GM18526 (cell line): Measurements from ENCODE around the gene MAP4.

Experiments
- POLR2A ChIP-seq: IDR thresholded peaks from 3 replicates; pipeline ENCODE4 v1.6.1; 2011; ENCODE audit not compliant: insufficient read length; ENCODE audit errors: extremely low read depth

Gene MAP4

DNA sequence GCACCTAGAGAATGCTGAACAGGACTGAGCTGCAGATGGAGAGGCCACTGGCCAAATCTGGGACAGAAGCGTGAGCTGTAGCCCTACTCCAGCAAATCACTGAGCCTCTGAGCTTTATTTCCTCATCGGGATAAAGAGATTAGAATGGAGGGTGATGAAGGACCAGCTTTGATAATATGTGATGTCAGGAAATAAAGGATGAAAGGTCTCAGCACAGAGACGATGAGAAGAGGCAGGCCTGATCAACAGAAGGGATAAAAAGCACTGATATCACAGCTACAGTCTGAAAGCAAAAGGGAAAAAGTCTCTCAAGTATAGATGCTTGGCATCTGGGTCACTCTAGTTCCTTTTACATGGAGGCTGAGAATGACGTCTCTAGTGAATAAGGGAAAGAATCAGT is 143.3 kb downstream of the MAP4 start:
- no peak for TF ChIP-seq POLR2A

DNA sequence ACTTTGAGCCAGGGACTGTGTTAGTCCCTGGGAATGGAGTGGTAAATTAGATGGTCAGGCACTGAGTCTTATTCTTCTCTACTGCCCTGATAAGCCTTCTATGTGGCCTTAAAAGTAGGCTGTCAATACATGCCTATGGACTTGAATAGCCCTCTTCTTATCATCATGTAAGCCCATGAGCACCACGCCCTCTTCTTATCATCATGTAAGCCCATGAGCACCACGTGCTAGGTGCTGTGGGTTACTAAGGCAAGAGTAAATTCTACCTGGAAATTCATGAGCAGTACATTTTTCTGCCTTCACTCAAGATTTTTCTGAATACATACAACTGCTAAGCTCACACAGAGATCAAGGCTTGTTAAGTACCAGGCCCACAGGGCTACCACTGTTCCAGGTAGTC is 144.8 kb downstream of the MAP4 start:
- no peak for TF ChIP-seq POLR2A

DNA sequence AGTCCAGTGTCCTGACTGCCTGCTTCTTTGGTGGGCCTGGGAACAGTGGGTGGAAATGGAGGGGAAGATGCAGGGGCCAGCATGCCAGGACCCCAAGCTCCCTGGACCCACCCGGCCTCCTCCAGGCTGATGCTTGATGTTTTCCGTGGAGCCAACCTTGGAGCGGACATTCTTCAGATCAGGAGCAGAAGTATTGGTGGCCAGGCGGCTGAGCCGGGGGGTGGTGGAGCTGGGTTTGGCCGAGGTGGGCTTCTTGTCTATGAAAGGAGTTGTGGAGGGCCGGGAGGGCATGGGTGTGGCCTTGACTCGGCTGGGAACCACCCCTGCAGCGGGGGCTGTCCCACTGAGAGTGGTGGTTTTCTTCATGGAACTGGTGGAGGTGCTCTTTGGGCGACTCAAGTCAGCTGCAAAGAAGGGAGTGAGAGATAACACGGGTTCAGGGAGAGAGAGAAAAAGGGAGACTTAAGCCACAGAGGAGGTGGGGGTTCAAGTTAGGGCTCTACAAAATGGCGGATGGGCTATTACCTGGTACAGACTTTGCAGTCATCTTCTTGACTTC is 145.4 kb downstream of the MAP4 start:
- no peak for TF ChIP-seq POLR2A

DNA sequence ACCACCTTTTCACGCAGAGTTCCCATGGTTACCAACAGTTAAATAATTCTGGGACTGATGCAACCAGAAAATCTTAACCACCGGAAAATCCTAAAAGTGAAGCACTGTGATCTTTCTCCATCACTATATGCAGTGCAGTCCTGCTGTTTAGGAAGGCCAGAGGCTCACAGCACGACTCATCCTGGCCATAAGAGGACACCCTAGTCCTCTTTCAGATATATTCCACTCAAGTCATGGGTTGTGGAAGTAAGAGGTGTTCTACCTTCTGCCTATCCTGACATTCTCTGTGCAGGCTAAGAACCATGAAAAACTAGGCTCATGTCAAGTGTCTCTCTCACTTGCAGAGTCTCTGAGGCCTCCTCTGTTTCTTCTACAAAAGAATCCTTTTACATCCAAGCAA is 146.1 kb downstream of the MAP4 start:
- TF ChIP-seq POLR2A, result no peak

DNA sequence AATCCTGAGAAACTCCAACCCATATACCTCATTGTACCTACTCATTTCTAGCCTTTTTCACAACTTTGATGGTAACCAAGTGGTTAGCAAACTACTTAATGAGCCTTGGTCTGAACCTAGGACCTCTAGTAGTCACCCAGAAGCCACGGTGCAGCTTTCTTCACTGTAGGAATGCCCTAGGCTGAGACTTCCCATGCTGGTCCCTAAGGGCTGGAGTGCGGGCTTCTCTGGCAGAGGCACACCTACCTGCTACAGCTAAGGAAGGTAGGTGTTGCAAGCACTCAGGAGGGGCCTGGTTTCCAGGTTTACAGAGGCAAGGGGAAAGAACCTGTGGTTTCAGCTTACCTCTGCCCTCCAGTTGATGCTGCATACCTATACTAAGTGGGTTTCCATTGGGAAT is 147.9 kb downstream of the MAP4 start:
- TF ChIP-seq POLR2A, result no peak

DNA sequence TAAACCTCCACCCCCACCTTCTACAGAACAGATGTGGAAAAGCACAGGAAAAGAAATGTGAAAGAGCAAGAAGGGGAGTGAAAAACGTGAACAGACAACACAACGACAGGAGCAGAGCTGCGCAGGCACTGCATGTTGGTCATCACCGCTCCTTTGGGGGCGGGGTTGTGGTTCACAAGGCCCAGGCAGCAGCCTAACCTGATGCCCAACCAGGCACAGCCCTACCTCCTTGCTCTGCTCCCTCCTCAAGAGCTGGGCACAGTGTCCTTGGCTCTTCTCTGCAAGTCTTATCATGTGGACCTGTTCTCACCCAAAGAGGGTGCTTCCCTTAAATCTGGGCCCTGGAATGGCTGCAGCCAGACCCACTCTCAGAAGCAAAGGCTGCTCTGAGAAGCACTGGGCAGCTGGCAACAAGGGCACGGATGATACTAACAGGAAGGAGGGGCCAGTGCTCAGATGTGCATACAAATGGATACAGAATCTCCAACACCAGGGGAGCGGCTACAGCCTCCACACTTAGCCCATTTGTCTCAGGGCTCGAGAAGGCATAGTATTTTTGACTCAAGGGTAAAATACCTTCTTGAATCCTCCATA is 148.7 kb downstream of the MAP4 start:
- no peak for TF ChIP-seq POLR2A

DNA sequence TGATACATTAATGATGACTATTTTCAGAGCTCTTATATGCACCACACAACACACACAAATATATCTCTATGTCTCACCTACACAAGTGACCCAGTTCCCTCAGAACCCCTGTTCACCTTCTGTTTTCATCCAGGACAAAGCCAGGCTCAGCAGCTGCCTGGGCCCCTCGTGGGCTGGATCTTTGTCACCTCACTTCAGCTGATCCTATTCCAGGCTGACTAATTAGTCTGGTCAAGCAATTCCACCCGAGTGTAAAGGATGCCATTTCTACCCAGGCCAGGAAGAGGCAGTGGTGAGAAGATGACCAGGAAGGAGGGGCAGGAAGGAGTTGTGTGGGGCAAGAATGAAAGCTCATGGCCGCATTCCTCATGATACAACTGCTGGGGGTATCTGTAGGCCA is 151.0 kb downstream of the MAP4 start:
- TF ChIP-seq POLR2A, result no peak

DNA sequence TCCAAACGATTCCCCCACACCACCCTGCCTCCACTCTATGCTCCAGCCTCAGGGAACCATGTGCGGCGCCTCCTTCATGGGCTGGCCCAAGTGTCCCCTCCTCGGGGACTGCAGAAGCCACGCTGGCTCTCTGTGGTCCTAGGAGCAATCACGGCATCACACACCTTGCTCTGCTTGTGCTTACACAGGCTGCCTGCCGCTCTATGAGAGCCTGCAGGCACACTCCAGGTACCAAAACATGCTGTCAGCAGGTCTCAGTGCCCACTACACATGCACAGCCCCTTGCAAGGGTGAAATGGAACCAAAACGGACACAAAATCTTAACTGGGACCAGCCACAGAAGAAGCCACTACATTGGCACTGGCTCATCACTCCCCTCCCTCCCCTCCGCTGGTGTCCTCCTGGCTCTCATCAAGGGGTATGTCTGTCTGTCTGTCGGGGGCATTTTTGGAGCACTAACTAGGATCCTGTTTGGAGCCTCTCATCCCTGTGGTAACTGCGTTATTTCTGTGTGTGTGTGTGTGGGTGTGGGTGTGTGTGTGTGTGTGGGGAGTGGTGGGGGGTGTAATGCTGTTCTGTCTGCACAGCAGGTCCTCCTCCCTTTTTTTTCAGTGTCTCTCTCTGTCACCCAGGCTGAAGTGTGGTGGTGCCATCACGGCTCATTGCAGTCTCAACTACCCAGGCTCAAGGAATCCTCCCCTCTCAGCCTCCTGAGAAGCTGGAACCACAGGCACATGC is 152.7 kb downstream of the MAP4 start:
- no peak for TF ChIP-seq POLR2A

DNA sequence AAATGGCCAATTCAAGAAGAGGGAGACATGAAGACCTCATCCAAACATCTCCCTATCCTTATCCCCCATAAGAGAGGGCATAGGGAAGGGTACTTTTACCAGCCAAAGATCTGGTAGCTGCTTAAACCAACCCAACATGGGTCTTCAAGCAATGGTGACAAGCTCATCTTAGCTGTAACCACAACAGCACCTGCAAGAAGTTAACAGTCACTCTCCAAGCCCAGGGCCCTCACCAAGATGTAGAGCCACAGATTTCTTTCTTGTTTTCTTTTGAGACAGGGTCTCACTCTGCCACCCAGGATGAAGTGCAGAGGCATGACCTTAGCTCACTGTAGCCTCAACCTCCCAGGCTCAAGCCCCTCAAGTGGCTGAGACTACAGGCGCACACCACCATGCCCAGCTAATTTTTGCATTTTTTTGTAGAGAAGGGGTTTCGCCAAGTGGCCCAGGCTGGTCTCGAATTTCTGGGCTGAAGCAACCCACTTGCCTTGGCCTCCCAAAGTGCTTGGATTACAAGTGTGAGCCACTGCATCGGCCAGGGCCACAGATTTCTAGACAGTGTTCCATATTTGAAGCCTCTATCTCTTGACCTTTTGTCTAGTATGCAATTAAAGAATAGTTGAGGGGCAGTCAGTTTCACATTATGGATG is 156.1 kb downstream of the MAP4 start:
- no peak for TF ChIP-seq POLR2A

DNA sequence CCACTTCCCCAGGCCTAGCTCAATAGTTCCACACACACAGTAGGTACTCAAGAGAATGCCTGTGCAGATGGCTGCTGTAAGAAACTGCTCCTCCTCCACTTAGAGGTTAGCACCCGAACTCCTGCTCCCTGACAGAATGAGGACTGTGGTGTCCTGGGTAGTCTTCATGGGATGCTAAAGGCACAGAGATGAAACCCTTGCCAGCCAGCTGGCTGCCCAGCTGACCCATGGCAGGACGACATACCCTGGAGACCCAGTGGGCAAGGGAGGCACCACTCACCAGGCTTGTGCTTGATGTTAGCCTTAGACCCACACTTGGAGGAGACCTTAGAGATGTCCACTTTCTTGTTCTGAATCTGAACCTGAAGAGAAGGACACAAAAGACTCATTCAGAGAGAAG is 159.1 kb downstream of the MAP4 start:
- TF ChIP-seq POLR2A, result no peak

DNA sequence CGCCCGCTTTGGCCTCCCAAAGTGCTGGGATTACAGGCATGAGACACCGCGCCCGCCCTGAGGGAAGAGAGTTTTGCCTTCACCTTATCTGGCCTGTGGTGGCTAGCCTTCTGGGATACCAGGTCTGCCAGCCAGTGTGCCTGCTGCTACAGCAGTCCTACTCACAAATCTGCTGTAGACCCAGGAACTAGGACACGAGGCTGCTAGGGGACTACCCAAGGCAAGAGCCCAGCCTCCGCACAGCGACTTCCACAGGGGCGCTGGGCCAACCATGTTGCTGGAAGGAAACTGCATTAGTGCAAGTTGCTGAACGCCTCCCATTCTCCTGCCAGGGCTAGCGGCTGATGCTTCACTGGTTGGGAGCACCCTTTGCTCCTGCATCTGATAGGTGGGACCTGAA is 159.5 kb downstream of the MAP4 start:
- no peak for TF ChIP-seq POLR2A

DNA sequence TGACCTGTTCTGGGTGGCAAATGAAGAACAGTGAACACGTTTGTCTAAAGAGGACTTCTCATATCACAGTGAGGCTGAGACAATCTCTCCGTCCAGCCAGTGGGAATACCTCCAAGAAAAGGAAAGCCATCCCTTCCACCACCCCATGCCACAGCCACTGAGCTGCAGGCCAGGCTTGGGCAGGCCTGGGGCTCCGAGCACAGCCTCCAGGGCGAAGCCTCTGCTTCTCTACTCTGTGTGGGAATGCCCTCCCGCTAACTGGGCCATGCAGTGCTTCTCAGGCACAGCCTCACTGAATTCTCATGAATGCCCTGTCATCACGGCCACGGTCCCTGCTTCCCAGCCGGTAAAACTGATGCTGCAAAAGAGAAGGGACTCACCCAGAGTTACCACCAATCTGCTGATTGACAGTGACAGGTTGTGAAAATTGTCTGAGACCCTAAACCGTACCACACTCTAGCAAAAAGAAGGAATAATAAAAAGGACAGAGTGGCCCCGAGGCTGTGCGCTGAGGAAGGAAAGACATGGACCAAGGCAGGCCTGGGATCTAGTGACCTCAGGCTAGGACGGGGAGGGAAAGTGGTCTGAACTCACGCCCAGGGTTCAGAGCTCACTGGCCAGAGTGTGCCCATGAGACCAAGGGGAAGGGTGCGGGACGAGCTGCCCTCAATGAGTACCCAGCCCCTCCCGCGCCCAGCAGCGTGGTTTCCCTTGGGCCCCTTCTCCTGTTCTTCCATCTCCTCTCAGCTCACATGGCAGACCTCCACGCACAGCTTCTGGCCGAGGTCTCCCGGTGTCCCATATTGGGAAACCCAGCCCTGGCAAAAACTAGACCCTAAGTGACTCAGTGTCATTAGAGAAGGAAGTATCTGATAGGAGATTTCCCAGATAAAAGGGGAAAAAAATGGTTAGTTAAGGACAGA is 160.5 kb downstream of the MAP4 start:
- no peak for TF ChIP-seq POLR2A

DNA sequence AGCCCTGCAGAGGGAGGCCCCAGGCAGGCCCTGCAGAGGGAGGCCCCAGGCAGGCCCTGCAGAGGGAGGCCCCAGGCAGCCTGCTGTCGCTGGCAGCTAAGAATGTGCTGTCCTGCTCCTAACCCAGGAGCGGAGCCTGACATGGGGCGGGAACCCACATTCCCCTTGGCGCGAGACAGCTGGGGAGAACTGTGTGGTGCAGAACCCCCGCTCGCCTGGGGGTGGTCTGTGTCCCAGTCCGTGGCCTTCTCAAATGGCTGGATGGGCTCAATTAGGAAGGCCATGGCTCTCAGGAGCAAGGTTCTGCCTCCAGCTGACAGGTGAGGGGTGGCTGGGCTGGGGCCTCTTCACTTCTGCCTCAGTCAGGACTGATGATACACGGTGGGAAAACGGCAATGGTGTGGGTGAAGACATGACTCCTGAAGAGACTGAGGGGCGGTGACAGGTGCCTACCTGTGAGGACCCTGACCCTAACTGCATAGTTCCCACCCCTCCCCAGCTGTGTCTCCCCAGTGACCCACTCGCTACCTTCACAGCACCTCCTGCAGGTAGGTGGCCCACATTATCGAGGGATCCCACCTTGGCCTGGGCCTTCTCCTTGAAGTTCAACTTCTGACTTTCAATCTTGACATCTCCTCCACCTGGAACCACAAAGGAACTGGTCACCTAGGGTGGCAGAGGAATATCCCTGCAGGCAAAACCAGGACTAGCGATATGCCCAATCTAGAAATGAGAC is 161.3 kb downstream of the MAP4 start:
- no peak for TF ChIP-seq POLR2A

DNA sequence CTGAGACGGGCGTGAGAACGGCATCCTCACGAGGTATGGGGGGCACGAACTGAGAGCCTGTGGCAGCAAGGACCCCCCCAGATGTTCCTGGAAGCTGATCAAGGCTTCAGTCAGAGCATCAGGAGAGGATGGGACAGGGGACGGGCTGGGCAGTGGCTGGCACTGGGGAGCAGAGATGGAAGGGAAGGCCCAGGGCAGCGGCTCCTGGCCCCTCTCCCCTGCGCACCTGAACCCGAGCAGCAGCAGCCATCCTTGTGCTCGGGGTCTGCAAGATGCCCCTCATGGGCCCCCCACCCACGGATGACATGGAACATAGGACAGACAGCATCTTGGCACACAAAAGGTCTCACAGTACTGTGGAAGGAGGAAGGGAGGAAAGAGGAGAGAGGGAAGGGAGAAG is 161.9 kb downstream of the MAP4 start:
- no peak for TF ChIP-seq POLR2A
